ENCODE results near the gene SVIL. TPM values are rescaled to one million over a fixed set of nuclear protein-coding genes. Genes with fewer than 3 reads are reported as not detected.
"Not testable (repeated sequence)": the region's sequence is repeated elsewhere in the genome, so short reads cannot be mapped to it uniquely, and the experiment has no call there.

Gene SVIL
- total RNA-seq, 1 donor from 2014 or later = 0.62 TPM

- ChIA-PET POLR2A (no interaction called here), CTCF (no interaction called here)
- no peaks in the 10 kb centered on the region for H3K27me3 Mint-ChIP-seq
Observed at GRCh38 chr10:29555746-29556481, 78.9 kb downstream of the SVIL start.

GRCh38 chr10:29555091-29555745 is 79.6 kb downstream of the SVIL start:
- CTCF ChIA-PET = no interaction called here
- intact Hi-C loops (cut with micrococcal nuclease) = no loop called here
- no peaks in the 10 kb centered on the region for H3K9me3 Mint-ChIP-seq
- POLR2A ChIA-PET = no interaction called here
- no peak overlapping the region for H3K27ac Mint-ChIP-seq
- no peak for TF ChIP-seq CTCF (IDR thresholded peaks at IDR 0.05)
- no peaks in the 10 kb centered on the region for H3K4me1 Mint-ChIP-seq
- no peaks in the 10 kb centered on the region for H3K27me3 Mint-ChIP-seq
- no peak overlapping the region for H3K4me3 Mint-ChIP-seq
- ATAC-seq (ENCODE audit: low read depth) (no peak), DNase-seq (no peak)
- H3K36me3 Mint-ChIP-seq (ENCODE audit: low read depth) = no peaks in the 10 kb centered on the region

More at GRCh38 chr10:29555746-29556481, 78.9 kb downstream of the SVIL start:
- Mint-ChIP-seq H3K4me1 (no peaks in the 10 kb centered on the region), H3K9me3 (no peaks in the 10 kb centered on the region), H3K36me3 (ENCODE audit: low read depth) (no peaks in the 10 kb centered on the region), H3K4me3 (no peak overlapping the region), H3K27ac (no peak overlapping the region)
- intact Hi-C loops (cut with micrococcal nuclease) = no loop called here
- DNase-seq = no peak
- no peak for TF ChIP-seq CTCF (IDR thresholded peaks at IDR 0.05)
- ATAC-seq (ENCODE audit: low read depth) = no peak

GRCh38 chr10:29554660-29555059 is 80.1 kb downstream of the SVIL start:
- intact Hi-C loops (cut with micrococcal nuclease) = no loop called here
- DNase-seq (no peak), ATAC-seq (ENCODE audit: low read depth) (no peak)
- no peak for TF ChIP-seq CTCF (IDR thresholded peaks at IDR 0.05)
- POLR2A ChIA-PET = no interaction called here
- Mint-ChIP-seq H3K4me1 (no peaks in the 10 kb centered on the region), H3K4me3 (no peak overlapping the region), H3K27ac (no peak overlapping the region), H3K9me3 (no peaks in the 10 kb centered on the region), H3K36me3 (ENCODE audit: low read depth) (no peaks in the 10 kb centered on the region), H3K27me3 (no peaks in the 10 kb centered on the region)
- CTCF ChIA-PET = no interaction called here

- CTCF ChIA-PET = no interaction called here
- Mint-ChIP-seq H3K36me3 (ENCODE audit: low read depth) (no peaks in the 10 kb centered on the region), H3K4me3 (no peak overlapping the region), H3K9me3 (no peaks in the 10 kb centered on the region), H3K4me1 (no peaks in the 10 kb centered on the region), H3K27ac (no peak overlapping the region), H3K27me3 (no peaks in the 10 kb centered on the region)
- intact Hi-C loops (cut with micrococcal nuclease) = no loop called here
- POLR2A ChIA-PET = no interaction called here
- no peak for TF ChIP-seq CTCF (IDR thresholded peaks at IDR 0.05)
- DNase-seq (no peak), ATAC-seq (ENCODE audit: low read depth) (no peak)
Observed at GRCh38 chr10:29553544-29554250, 81.1 kb downstream of the SVIL start.

GRCh38 chr10:29553116-29553515 is 81.7 kb downstream of the SVIL start:
- CTCF ChIA-PET; ATAC-seq (ENCODE audit: low read depth); H3K9me3 Mint-ChIP-seq; H3K36me3 Mint-ChIP-seq (ENCODE audit: low read depth); DNase-seq; H3K27ac Mint-ChIP-seq; H3K27me3 Mint-ChIP-seq; H3K4me1 Mint-ChIP-seq; intact Hi-C loops (cut with micrococcal nuclease); POLR2A ChIA-PET; H3K4me3 Mint-ChIP-seq: not testable (repeated sequence)

GRCh38 chr10:29549493-29549892 is 85.3 kb downstream of the SVIL start:
- CTCF ChIA-PET; DNase-seq; H3K9me3 Mint-ChIP-seq; H3K27me3 Mint-ChIP-seq; H3K4me1 Mint-ChIP-seq; H3K36me3 Mint-ChIP-seq (ENCODE audit: low read depth); intact Hi-C loops (cut with micrococcal nuclease); H3K27ac Mint-ChIP-seq; ATAC-seq (ENCODE audit: low read depth); H3K4me3 Mint-ChIP-seq; POLR2A ChIA-PET: not testable (repeated sequence)

All from activated B cell treated with CpG ODN at 0.5 μM for 24 hours (primary cell).